Fibroblast of upper back skin (primary cell): Measurements from ENCODE around the gene SPAG4.

Experiments
- DNase-seq: peaks from one replicate; pipeline ENCODE4 v3.0.0-alpha.2; 2013

Gene SPAG4

GRCh38 chr20:35660122-35660937 lies 44.7 kb downstream of the SPAG4 start:
- DNase-seq = no peak

DNA sequence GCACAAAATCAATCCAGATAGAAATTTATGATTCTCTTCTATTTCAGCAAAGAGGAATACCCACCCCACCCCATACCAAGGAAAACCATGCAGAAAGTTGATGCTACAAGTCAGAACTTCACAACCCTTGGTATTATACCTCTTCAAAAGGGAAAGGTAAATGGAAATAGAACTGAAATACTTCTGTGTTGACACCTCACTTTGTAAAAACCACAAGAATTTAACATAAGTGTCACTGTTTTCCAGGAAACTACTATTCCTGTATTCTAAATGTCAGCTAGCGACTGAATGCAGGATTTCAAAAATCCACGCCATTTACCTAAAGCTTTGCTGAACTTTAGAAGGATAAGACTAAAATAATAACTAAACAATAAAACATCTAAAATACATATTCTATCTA lies 45.4 kb downstream of the SPAG4 start:
- peak; percentile 12 for DNase-seq

DNA sequence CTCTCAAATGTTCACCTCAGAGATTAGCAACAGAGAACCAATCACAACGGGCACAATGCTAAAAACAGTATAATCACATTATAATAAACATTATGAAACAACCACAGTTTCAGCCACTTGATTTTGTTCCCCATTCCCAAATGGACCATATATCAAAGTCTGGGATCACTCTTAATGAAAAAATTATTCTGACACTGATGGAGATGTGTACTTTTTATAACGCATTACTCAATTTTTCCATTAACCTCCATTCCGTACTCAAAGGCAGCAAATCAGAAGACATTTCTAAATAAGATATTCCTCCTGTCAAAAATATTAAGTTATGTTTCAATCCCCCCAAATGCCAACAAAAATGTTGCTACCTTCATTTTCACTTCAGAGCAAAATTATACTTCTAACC lies 46.3 kb downstream of the SPAG4 start:
- DNase-seq = no peak

DNA sequence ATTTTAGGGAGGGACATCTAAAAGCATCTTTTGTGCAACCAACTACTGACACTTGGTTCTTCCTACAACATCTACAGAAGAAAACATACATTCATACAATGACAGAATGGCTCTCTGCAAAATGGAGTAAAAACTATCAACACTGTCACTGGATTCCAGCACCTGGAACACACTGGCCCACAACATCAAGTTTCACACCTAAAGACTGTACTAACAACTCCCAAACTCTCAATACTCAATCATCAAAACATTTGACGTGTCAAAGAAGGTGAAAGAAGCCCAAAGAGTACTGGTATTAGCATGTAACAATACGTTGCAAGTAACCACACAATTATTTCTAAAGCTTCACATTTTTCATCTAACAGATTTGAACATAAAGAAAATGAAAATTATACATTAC lies 46.9 kb downstream of the SPAG4 start:
- no peak for DNase-seq

- DNase-seq = peak; percentile 18
Measured at GRCh38 chr20:35663516-35664465, 48.2 kb downstream of the SPAG4 start.

DNA sequence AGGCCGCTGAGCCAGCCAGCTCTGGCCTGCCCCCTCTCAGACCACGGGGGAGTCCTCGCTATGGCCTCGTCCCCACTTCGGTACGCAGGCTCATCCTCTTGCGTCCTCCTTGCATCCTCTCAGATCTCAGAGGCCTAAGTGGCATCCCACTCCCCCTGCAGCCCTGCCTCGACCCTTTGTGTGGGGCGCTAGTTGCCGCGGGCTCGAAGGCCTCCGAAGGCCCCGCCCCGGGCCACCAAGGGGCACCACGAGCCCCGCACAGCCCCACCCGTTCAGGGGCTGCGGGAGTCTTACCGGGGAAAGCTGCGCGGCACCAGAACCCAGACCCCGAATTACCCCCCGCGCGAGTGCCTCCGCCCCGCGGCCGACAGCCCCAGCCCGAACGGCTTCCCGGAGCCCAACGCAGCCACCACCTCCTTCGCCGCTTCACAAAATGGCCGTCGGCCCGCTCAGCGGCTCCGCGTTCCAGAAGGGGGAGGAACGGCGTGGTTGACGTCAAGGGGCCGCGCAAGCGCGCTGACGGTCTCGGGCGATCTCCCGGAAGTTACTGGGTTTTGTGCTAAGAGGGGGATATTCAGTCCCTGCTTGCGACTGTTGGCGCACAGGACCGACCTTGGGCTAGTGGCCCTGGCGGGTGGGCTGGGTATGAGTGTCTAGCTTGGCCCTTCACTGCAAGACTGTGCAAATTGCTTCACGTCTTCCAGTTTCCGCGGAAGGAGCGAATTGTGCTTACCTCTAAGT lies 49.0 kb downstream of the SPAG4 start, which contains the start of the genes CPNE1 and RBM12:
Gene CPNE1 (minus strand): TSS at position 435 of the 741 bp plus-strand sequence. CDS start 31,977 bp downstream, outside the sequence.
Gene RBM12 (minus strand): TSS at position 435 of the 741 bp plus-strand sequence. CDS start 9,578 bp downstream, outside the sequence.
- DNase-seq = peak; percentile 91

DNA sequence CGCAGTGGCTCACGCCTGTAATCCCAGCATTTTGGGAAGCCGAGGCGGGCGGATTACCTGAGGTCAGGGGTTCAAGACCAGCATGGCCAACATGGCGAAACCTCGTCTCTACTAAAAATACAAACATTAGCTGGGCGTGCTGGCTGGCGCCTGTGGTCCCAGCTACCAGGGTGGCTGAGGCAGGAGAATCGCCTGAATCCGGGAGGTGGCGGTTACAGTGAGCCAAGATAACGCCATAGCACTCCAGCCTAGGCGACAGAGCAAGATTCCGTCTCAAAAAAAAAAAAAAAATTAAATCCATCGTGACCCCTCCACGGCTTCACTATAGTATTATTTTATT lies 50.3 kb downstream of the SPAG4 start:
- no peak for DNase-seq

GRCh38 chr20:35669221-35669620 lies 53.6 kb downstream of the SPAG4 start:
- DNase-seq = no peak

DNA sequence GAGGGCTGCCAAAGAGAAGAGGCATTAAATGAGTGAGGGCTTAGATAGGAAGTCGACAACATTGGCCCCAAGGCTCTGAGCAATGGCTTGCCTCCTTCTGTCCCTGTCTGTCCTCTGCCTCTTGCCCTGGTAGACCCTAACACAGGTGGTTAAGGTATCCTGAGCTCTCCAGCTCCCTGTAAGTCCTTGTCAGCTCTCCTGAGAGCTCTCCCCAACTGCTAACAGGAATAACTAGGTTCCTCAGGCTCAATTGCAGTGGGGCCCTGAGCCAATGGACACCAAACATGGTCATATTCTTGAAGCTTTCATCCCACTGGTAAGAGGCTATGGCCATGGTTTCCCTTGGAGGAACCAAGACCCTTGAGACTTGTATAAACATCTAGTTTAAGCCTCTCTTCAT lies 54.1 kb downstream of the SPAG4 start:
- no peak for DNase-seq
